OCI-LY7 (cell line): ENCODE data around the gene LARP7.

ENCODE experiments used
- EZH2phosphoT487 ChIP-seq: fragments of 200-600 bp; sonication (generic); IDR thresholded peaks from 2 replicates; pipeline ENCODE4 v1.6.1; 2018; ENCODE audit warnings: low read depth, borderline replicate concordance, mild to moderate bottlenecking, mixed run types, antibody characterized with exemption, low read length, moderate library complexity, mixed read lengths
- TF ChIP-seq, protein P1 (sequence below): fragments of 200-600 bp; sonication (generic); conservative IDR thresholded peaks from 2 replicates; pipeline ENCODE4 v1.5.1; 2014; ENCODE audit warnings: mild to moderate bottlenecking, antibody characterized with exemption, low read length, moderate library complexity, mixed read lengths

DNA sequence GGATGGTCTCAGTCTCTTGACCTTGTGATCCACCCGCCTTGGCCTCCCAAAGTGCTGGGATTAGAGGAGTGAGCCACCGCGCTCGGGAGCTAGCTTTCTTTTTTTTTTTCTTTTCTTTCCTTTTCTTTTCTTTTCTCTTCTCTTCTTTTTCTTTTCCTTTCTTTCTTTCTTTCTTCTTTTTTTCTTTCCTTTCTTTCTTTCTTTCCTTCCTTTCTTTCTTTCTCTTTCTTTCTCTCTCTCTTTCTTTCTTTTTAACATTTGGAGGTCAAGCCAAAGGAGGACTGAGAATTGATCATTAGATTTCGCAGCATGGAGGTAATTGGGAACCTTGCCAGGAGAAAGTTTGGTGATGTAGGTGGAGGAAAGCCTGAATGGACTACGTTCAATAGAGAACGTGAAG is 67.4 kb downstream of the LARP7 start:
- TF ChIP-seq, protein P1, sequence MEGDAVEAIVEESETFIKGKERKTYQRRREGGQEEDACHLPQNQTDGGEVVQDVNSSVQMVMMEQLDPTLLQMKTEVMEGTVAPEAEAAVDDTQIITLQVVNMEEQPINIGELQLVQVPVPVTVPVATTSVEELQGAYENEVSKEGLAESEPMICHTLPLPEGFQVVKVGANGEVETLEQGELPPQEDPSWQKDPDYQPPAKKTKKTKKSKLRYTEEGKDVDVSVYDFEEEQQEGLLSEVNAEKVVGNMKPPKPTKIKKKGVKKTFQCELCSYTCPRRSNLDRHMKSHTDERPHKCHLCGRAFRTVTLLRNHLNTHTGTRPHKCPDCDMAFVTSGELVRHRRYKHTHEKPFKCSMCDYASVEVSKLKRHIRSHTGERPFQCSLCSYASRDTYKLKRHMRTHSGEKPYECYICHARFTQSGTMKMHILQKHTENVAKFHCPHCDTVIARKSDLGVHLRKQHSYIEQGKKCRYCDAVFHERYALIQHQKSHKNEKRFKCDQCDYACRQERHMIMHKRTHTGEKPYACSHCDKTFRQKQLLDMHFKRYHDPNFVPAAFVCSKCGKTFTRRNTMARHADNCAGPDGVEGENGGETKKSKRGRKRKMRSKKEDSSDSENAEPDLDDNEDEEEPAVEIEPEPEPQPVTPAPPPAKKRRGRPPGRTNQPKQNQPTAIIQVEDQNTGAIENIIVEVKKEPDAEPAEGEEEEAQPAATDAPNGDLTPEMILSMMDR = no peak
- no peak for TF ChIP-seq EZH2phosphoT487
